Measurements from ENCODE around the gene TCF25.

- TF ChIP-seq POLR2A (IDR thresholded peaks at IDR 0.05) (no peak), CTCF (IDR thresholded peaks at IDR 0.05) (no peak)
Measured at GRCh38 chr16:89853306-89853993, 19.9 kb upstream of the TCF25 start.
